Ovary (tissue), 3 donors: Measurements from ENCODE around the gene TNIK.

ENCODE experiments used
- EP300 ChIP-seq: sonication (generic); formaldehyde crosslinking; IDR thresholded peaks from one replicate; pipeline ENCODE4 v1.6.1; 2017; ENCODE audit warnings: antibody characterized with exemption
- POLR2A ChIP-seq: fragments of 450-650 bp; IDR thresholded peaks from one replicate; pipeline ENCODE4 v1.6.1; 2017; ENCODE audit warnings: antibody characterized with exemption, mild to moderate bottlenecking, moderate library complexity
- TF ChIP-seq, protein P1 (sequence below), 3 donors: fragments of 450-650 bp in 2 of 3; fragments of 200-600 bp in 1 of 3; IDR thresholded peaks; one replicate each; pipeline versions ENCODE4 v1.5.1 to v1.8.0; 2016 to 2022; ENCODE audit warnings: antibody characterized with exemption in 3 of 3, mild to moderate bottlenecking in 1 of 3
- donor health status: DM: no; HTN: no; CAD: no.

DNA sequence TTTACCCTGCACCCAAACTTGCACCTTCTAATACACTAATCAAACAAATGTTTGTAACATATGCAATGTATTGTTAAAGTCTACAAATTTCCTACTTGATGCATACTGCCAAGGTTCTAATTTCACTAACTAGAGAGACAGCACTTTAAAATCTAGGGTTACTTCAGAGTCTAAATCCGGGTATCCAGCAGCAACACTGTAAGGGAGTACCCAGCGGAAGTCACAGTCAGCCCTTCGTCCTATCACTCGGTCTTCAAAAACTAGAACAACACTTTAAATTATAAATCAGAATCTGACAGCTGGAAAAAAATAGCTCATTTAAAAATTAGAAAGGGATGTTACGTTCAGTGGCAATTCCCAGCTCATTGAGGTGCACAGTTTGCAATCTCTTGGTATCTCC lies 8.3 kb downstream of the TNIK start:
- TF ChIP-seq, protein P1, sequence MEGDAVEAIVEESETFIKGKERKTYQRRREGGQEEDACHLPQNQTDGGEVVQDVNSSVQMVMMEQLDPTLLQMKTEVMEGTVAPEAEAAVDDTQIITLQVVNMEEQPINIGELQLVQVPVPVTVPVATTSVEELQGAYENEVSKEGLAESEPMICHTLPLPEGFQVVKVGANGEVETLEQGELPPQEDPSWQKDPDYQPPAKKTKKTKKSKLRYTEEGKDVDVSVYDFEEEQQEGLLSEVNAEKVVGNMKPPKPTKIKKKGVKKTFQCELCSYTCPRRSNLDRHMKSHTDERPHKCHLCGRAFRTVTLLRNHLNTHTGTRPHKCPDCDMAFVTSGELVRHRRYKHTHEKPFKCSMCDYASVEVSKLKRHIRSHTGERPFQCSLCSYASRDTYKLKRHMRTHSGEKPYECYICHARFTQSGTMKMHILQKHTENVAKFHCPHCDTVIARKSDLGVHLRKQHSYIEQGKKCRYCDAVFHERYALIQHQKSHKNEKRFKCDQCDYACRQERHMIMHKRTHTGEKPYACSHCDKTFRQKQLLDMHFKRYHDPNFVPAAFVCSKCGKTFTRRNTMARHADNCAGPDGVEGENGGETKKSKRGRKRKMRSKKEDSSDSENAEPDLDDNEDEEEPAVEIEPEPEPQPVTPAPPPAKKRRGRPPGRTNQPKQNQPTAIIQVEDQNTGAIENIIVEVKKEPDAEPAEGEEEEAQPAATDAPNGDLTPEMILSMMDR (IDR thresholded peaks at IDR 0.05) = no peak
- no peak for TF ChIP-seq EP300
- no peak for TF ChIP-seq POLR2A
